ENCODE measurements around the gene TRPC4AP.
"Not testable (repeated sequence)": the region's sequence is repeated elsewhere in the genome, so short reads cannot be mapped to it uniquely, and the experiment has no call there.

TRPC4AP gene

GRCh38 chr20:35054814-35055213 lies 37.8 kb downstream of the TRPC4AP start:
- no peak for DNase-seq

GRCh38 chr20:35052616-35053015 lies 40.0 kb downstream of the TRPC4AP start:
- DNase-seq = not testable (repeated sequence)

- DNase-seq = no peak
Observed at GRCh38 chr20:35049776-35050352, 42.7 kb downstream of the TRPC4AP start.

- DNase-seq = no peak
Observed at GRCh38 chr20:35048739-35049138, 43.9 kb downstream of the TRPC4AP start.

- no peak for DNase-seq
Observed at GRCh38 chr20:35042268-35042667, 50.3 kb downstream of the TRPC4AP start.

GRCh38 chr20:35040646-35041045 lies 52.0 kb downstream of the TRPC4AP start:
- no peak for DNase-seq

- DNase-seq = no peak
Observed at GRCh38 chr20:35039846-35040489, 52.6 kb downstream of the TRPC4AP start.

- DNase-seq = no peak
Observed at GRCh38 chr20:35039146-35039545, 53.5 kb downstream of the TRPC4AP start.

- DNase-seq = no peak
Observed at GRCh38 chr20:35034145-35034544, 58.5 kb downstream of the TRPC4AP start.

- no peak for DNase-seq
Observed at GRCh38 chr20:35030136-35030535, 62.5 kb downstream of the TRPC4AP start.

- no peak for DNase-seq
Observed at GRCh38 chr20:35027301-35027700, 65.3 kb downstream of the TRPC4AP start.

GRCh38 chr20:35025116-35025515 lies 67.5 kb downstream of the TRPC4AP start:
- no peak for DNase-seq

GRCh38 chr20:35023624-35024023 lies 69.0 kb downstream of the TRPC4AP start:
- no peak for DNase-seq

- no peak for DNase-seq
Observed at GRCh38 chr20:35021831-35022230, 70.8 kb downstream of the TRPC4AP start.

- DNase-seq = no peak
Observed at GRCh38 chr20:35021063-35021462, 71.5 kb downstream of the TRPC4AP start.

- no peak for DNase-seq
Observed at GRCh38 chr20:35020108-35020928, 72.3 kb downstream of the TRPC4AP start.

- DNase-seq = no peak
Observed at GRCh38 chr20:35018590-35019371, 73.8 kb downstream of the TRPC4AP start.

GRCh38 chr20:35017099-35017835 lies 75.3 kb downstream of the TRPC4AP start:
- DNase-seq = no peak

- DNase-seq = no peak
Observed at GRCh38 chr20:35015863-35016193, 76.8 kb downstream of the TRPC4AP start.

- DNase-seq = no peak
Observed at GRCh38 chr20:35014537-35014936, 78.1 kb downstream of the TRPC4AP start.

- no peak for DNase-seq
Observed at GRCh38 chr20:35013421-35014411, 78.9 kb downstream of the TRPC4AP start.
